H1 (cell line): Measurements from ENCODE around the gene PAX9. TPM values are rescaled to one million over a fixed set of nuclear protein-coding genes. Genes with fewer than 3 reads are reported as not detected.

Experiments used
- CTCF ChIA-PET: fragments of 300-600 bp; sonication (Branson Sonifier 250); formaldehyde crosslinking; loops from one replicate; lab custom pipeline; 2021; ENCODE audit not compliant: partially characterized antibody; lab: Charles Lee
- POLR2A ChIA-PET: fragments of 300-600 bp; sonication (Branson Sonifier 250); formaldehyde crosslinking; loops from one replicate; lab custom pipeline; 2021; ENCODE audit warnings: inconsistent platforms; ENCODE audit not compliant: partially characterized antibody; lab: Charles Lee
- DNase-seq, 2 experiments: peaks; one replicate each; pipeline versions ENCODE4 v3.0.0 to v3.0.0-alpha.2; 2010 to 2022; ENCODE audit warnings: low spot score in 2 of 2, low read depth in 1 of 2, mixed read lengths in 1 of 2
- FAIRE-seq: peaks from 2 replicates; lab custom pipeline; 2011; peaks lifted over from hg19 to GRCh38; lab: Jason Lieb, UNC
- H2AFZ ChIP-seq: 2 replicates; pipeline ENCODE4 v1.8.1; 2012; ENCODE audit warnings: low read length, inconsistent platforms
- H2AK5ac ChIP-seq: 2 replicates; pipeline ENCODE4 v1.6.1; 2013; ENCODE audit warnings: low read depth, low read length
- H2BK120ac ChIP-seq: replicated peaks from 2 replicates; pipeline ENCODE3; 2013; ENCODE audit warnings: low read depth, low read length, inconsistent platforms
- H2BK12ac ChIP-seq: 2 replicates; pipeline ENCODE4 v1.6.1; 2013; ENCODE audit warnings: low read depth, low read length
- H2BK15ac ChIP-seq: 2 replicates; pipeline ENCODE4 v1.6.1; 2013; ENCODE audit warnings: low read length
- H2BK20ac ChIP-seq: 2 replicates; pipeline ENCODE4 v1.6.1; 2013; ENCODE audit warnings: low read length
- H2BK5ac ChIP-seq: 2 replicates; pipeline ENCODE4 v1.6.1; 2013; ENCODE audit warnings: low read depth, low read length
- H3K14ac ChIP-seq: 2 replicates; pipeline ENCODE4 v1.6.1; 2013; ENCODE audit warnings: inconsistent platforms; ENCODE audit not compliant: insufficient read length
- H3K18ac ChIP-seq: 2 replicates; pipeline ENCODE4 v1.6.1; 2013; ENCODE audit warnings: low read length; ENCODE audit errors: extremely low read depth
- H3K23ac ChIP-seq: 2 replicates; pipeline ENCODE4 v1.6.1; 2013; ENCODE audit warnings: inconsistent platforms; ENCODE audit not compliant: insufficient read length
- H3K23me2 ChIP-seq: 2 replicates; pipeline ENCODE4 v1.6.1; 2013; ENCODE audit warnings: low read depth, low read length
- H3K27ac ChIP-seq: 2 replicates; pipeline ENCODE4 v1.6.1; 2011; ENCODE audit warnings: low read depth, low read length, inconsistent platforms
- H3K27me3 ChIP-seq, 4 experiments: replicated peaks in 1 of 4; 1 replicate in 1 of 4; 2 replicates in 3 of 4; pipeline versions ENCODE4 v1.6.1 to v1.8.1; 2011 to 2013; ENCODE audit warnings: low read length in 3 of 4, mild to moderate bottlenecking in 3 of 4, inconsistent platforms in 2 of 4, mixed read lengths in 2 of 4, moderate library complexity in 1 of 4; ENCODE audit not compliant: control insufficient read depth in 3 of 4, insufficient read depth in 3 of 4; ENCODE audit errors: extremely low read depth in 1 of 4
- H3K36me3 ChIP-seq, 4 experiments: 2 replicates each; pipeline versions ENCODE4 v1.6.1 to v1.8.1; 2011 to 2013; ENCODE audit warnings: mild to moderate bottlenecking in 4 of 4, low read length in 3 of 4, moderate library complexity in 2 of 4, control low read depth in 1 of 4, inconsistent platforms in 1 of 4; ENCODE audit not compliant: insufficient read depth in 4 of 4, control insufficient read depth in 2 of 4
- H3K4ac ChIP-seq: replicated peaks from 2 replicates; pipeline ENCODE3; 2013; ENCODE audit warnings: low read length, low read depth, mixed read lengths, inconsistent platforms; ENCODE audit not compliant: insufficient read length
- H3K4me1 ChIP-seq, 4 experiments: replicated peaks in 1 of 4; 1 replicate in 1 of 4; 2 replicates in 3 of 4; pipeline versions ENCODE4 v1.6.1 to v1.8.1; 2011 to 2013; ENCODE audit warnings: low read length in 3 of 4, inconsistent platforms in 2 of 4, mixed read lengths in 1 of 4; ENCODE audit not compliant: insufficient read depth in 4 of 4, control insufficient read depth in 3 of 4
- H3K4me2 ChIP-seq, 2 experiments: 2 replicates each; pipeline versions ENCODE4 v1.6.1 to v1.8.1; 2011 to 2013; ENCODE audit warnings: low read depth in 2 of 2, low read length in 2 of 2, control low read depth in 1 of 2, inconsistent platforms in 1 of 2, mild to moderate bottlenecking in 1 of 2; ENCODE audit not compliant: insufficient read depth in 1 of 2
- H3K4me3 ChIP-seq, 4 experiments: fragments of 200-600, 300-600 bp in 1 of 4; sonication (generic), shearing (Covaris generic), sonication (Bioruptor Twin) in 1 of 4; 2 replicates each; pipeline versions ENCODE4 v1.5.1 to v1.8.1; 2011 to 2016; ENCODE audit warnings: low read length in 4 of 4, low read depth in 3 of 4, control low read depth in 2 of 4, inconsistent platforms in 2 of 4, mild to moderate bottlenecking in 2 of 4, mixed read lengths in 1 of 4, moderate library complexity in 1 of 4; ENCODE audit not compliant: insufficient read depth in 2 of 4; ENCODE audit errors: extremely low read depth in 1 of 4
- H3K56ac ChIP-seq: replicated peaks from 2 replicates; pipeline ENCODE3; 2013; ENCODE audit warnings: low read depth, mild to moderate bottlenecking, mixed read lengths, low read length, inconsistent platforms; ENCODE audit not compliant: insufficient read length
- H3K79me1 ChIP-seq: 2 replicates; pipeline ENCODE4 v1.6.1; 2013; ENCODE audit warnings: low read depth, low read length, control low read depth
- H3K79me2 ChIP-seq, 2 experiments: 2 replicates each; pipeline versions ENCODE4 v1.6.1 to v1.8.1; 2012 to 2013; ENCODE audit warnings: low read length in 2 of 2, mild to moderate bottlenecking in 2 of 2, inconsistent platforms in 1 of 2; ENCODE audit not compliant: insufficient read depth in 2 of 2, control insufficient read depth in 1 of 2
- H3K9ac ChIP-seq, 4 experiments: replicated peaks in 1 of 4; 1 replicate in 1 of 4; 2 replicates in 3 of 4; pipeline versions ENCODE4 v1.6.1 to v1.8.1; 2011 to 2013; ENCODE audit warnings: low read depth in 3 of 4, low read length in 3 of 4, control low read depth in 2 of 4, mild to moderate bottlenecking in 2 of 4, moderate library complexity in 2 of 4, inconsistent platforms in 1 of 4; ENCODE audit errors: extremely low read depth in 1 of 4
- H3K9me3 ChIP-seq, 2 experiments: 2 replicates each; pipeline versions ENCODE4 v1.6.1 to v1.8.1; 2012 to 2013; ENCODE audit warnings: mild to moderate bottlenecking in 2 of 2, moderate library complexity in 2 of 2, control low read depth in 1 of 2, inconsistent platforms in 1 of 2, low read depth in 1 of 2, low read length in 1 of 2, mixed read lengths in 1 of 2; ENCODE audit not compliant: insufficient read depth in 2 of 2
- H4K20me1 ChIP-seq, 2 experiments: replicated peaks in 1 of 2; 2 replicates each; pipeline versions ENCODE3 to v1.8.1; 2011 to 2013; ENCODE audit warnings: inconsistent platforms in 2 of 2, low read length in 2 of 2, mild to moderate bottlenecking in 1 of 2; ENCODE audit not compliant: insufficient read depth in 2 of 2, control insufficient read depth in 1 of 2
- H4K5ac ChIP-seq: 2 replicates; pipeline ENCODE4 v1.6.1; 2013; ENCODE audit warnings: low read length, low read depth, mixed read lengths, inconsistent platforms; ENCODE audit not compliant: insufficient read length
- H4K8ac ChIP-seq: 2 replicates; pipeline ENCODE4 v1.8.0; 2013; ENCODE audit warnings: mild to moderate bottlenecking, moderate library complexity, low read length, inconsistent platforms; ENCODE audit not compliant: insufficient read depth; ENCODE audit errors: extremely low read depth
- H4K91ac ChIP-seq: replicated peaks from 2 replicates; pipeline ENCODE3; 2013; ENCODE audit warnings: low read length, mixed read lengths, inconsistent platforms; ENCODE audit not compliant: insufficient read length
- CBX8 ChIP-seq: fragments of 300-800, 300-1000 bp; sonication (generic); IDR thresholded peaks from 2 replicates; pipeline ENCODE4 v1.7.1; 2016; ENCODE audit warnings: low read depth, low read length, borderline replicate concordance
- CTCF ChIP-seq, 3 experiments: IDR thresholded peaks; 1 replicate in 2 of 3; 2 replicates in 1 of 3; pipeline versions ENCODE4 v1.5.1 to v1.6.1; 2011; ENCODE audit warnings: low read length in 3 of 3, mild to moderate bottlenecking in 3 of 3, inconsistent platforms in 2 of 3, low read depth in 1 of 3, moderate library complexity in 1 of 3; ENCODE audit not compliant: insufficient read depth in 1 of 3; ENCODE audit errors: control extremely low read depth in 1 of 3
- EZH2 ChIP-seq: fragments of 200-600 bp; sonication (generic); IDR thresholded peaks from 2 replicates; pipeline ENCODE4 v1.7.1; 2012; ENCODE audit warnings: low read depth, mild to moderate bottlenecking, moderate library complexity, low read length, inconsistent platforms; ENCODE audit not compliant: severe bottlenecking
- KDM4A ChIP-seq: IDR thresholded peaks from one replicate; pipeline ENCODE4 v1.7.1; 2012; ENCODE audit warnings: low read depth, mild to moderate bottlenecking, moderate library complexity, low read length, inconsistent platforms; ENCODE audit not compliant: severe bottlenecking
- MAX ChIP-seq: IDR thresholded peaks from 2 replicates; pipeline ENCODE4 v1.6.1; 2012; ENCODE audit warnings: inconsistent platforms
- RBBP5 ChIP-seq: IDR thresholded peaks from 2 replicates; pipeline ENCODE4 v1.7.1; 2012; ENCODE audit warnings: low read depth, mild to moderate bottlenecking, inconsistent platforms, low read length, moderate library complexity, borderline replicate concordance
- TCF12 ChIP-seq: IDR thresholded peaks from 2 replicates; pipeline ENCODE4 v1.6.1; 2011; ENCODE audit warnings: low read depth, mild to moderate bottlenecking, low read length
- WGBS, 2 experiments: shearing (Covaris generic) in 1 of 2; methylation state at CpG; one replicate each; pipeline versions ENCODE4 v1.1.6 to v1.1.7; 2013 to 2015; ENCODE audit warnings: low lambda C conversion rate in 2 of 2, mixed read lengths in 2 of 2, inconsistent platforms in 1 of 2, low coverage in 1 of 2, missing lambda C conversion rate in 1 of 2; ENCODE audit not compliant: insufficient replicate concordance in 2 of 2, insufficient coverage in 1 of 2, insufficient read length in 1 of 2; ENCODE audit errors: extremely low coverage in 1 of 2, missing lambda C conversion rate in 1 of 2; 5-methylcytosine and 5-hydroxymethylcytosine counted together
- polyA plus RNA-seq, 7 experiments: library from polyadenylated mRNA; depleted of rRNA in 3 of 7; stranded (reverse) in 5 of 7; unstranded in 2 of 7; fragments of >200 nt in 5 of 7; fragments of 200-250 nt in 2 of 7; gene quantifications; 1 replicate in 5 of 7; 2 replicates in 1 of 7; 4 replicates in 1 of 7; pipeline versions ENCODE4 v1.2.1 to v1.2.3, GENCODE V29; 2011 to 2013; ENCODE audit warnings: missing spikeins in 2 of 7, mixed read lengths in 2 of 7
- total RNA-seq: library from RNA; stranded (reverse); fragmentation: NEBNext Ultra II Directional; extraction: Animal tissue kit (Norgen Biotek cat#: 25700); gene quantifications from 2 replicates; pipeline ENCODE4 v1.2.1, GENCODE V29; 2021

PAX9 gene
- total and polyA plus RNA-seq, 2 of the 8 experiments (the other 6 are each of a cell fraction or from before 2014, with no cell fraction given): 0.05 TPM; not detected in 1

GRCh38 chr14:36655963-36656686 lies 5.5 kb upstream of the PAX9 start:
- Histone ChIP-seq H2BK15ac (no peak overlapping the region), H2BK12ac (no peak overlapping the region), H3K4ac (no peak overlapping the region), H3K4me1 (peaks cover 0 to 25% (median 13%) of the 10 kb centered on the region in 4 experiments; a peak in 5 of 7 replicates), H4K20me1 (peaks cover 35 to 56% of the 10 kb centered on the region in 2 experiments), H3K56ac (no peak overlapping the region), H3K14ac (no peak overlapping the region), H2BK20ac (no peak overlapping the region), H3K36me3 (no peaks in the 10 kb centered on the region; a peak in 1 of 8 replicates), H2AFZ (no peak overlapping the region), H4K8ac (no peak overlapping the region; the same call in none of the 2 replicates), H2BK5ac (no peak overlapping the region), H3K4me2 (peak overlapping the region; percentile 35 to 74), H4K91ac (no peak overlapping the region), H3K27ac (no peak overlapping the region), H3K23ac (no peak overlapping the region), H4K5ac (no peak overlapping the region), H3K9me3 (no peaks in the 10 kb centered on the region), H3K79me1 (no peaks in the 10 kb centered on the region), H3K23me2 (no peaks in the 10 kb centered on the region; the same call in 1 of the 2 replicates), H2AK5ac (no peak overlapping the region), H3K9ac (no peak overlapping the region), H3K27me3 (peaks cover 95 to 100% (median 98%) of the 10 kb centered on the region in 4 experiments), H3K18ac (no peak overlapping the region), H3K4me3 (peak overlapping the region; percentile 8 to 53 (median 20); a peak in 5 of 8 replicates), H3K79me2 (no peaks in the 10 kb centered on the region), H2BK120ac (no peak overlapping the region)
- DNase-seq (peak in 1 of 2 experiments; percentile 91), FAIRE-seq (no peak)
- CTCF ChIA-PET: interaction anchor here (0.7 to 9.9 kb wide), 47 partner anchors 8 to 587 kb away, joined by 3 to 132 read pairs (median 4); partner anchors contain the start of gene NKX2-8
- POLR2A ChIA-PET: no interaction called here
- 4% methylated on average over 48 of the region's 48 CpGs; no CpG with 5 or more reads in 1 of the 2 experiments for WGBS, 2 experiments
- TF ChIP-seq CBX8 (no peak; the same call in 1 of the 2 replicates), EZH2 (peak; percentile 27), RBBP5 (peak; percentile 42; the same call in 1 of the 2 replicates), CTCF (IDR thresholded peaks at IDR 0.05; ENCODE audit: control extremely low read depth in 1 of 3, insufficient read depth in 1 of 3, low read depth in 1 of 3, low read length in 3 of 3) (peak in 2 of 3 experiments; percentile 62 to 80; a peak in 3 of 4 replicates), KDM4A (peak; percentile 52), MAX (0 out of 2 replicates have a peak, but pooled peaks have one; percentile 11), TCF12 (0 out of 2 replicates have a peak, but pooled peaks have one; percentile 25)
